Femur (tissue), 1 donor: Measurements from ENCODE around the gene BMP8A.
A peak's percentile ranks its signal among the peaks of the same experiment; 100 is the strongest.
"Not testable (repeated sequence)": the region's sequence is repeated elsewhere in the genome, so short reads cannot be mapped to it uniquely, and the experiment has no call there.

ENCODE experiments used
- DNase-seq: peaks from one replicate; pipeline ENCODE4 v3.0.0-alpha.2; 2017

BMP8A gene

DNA sequence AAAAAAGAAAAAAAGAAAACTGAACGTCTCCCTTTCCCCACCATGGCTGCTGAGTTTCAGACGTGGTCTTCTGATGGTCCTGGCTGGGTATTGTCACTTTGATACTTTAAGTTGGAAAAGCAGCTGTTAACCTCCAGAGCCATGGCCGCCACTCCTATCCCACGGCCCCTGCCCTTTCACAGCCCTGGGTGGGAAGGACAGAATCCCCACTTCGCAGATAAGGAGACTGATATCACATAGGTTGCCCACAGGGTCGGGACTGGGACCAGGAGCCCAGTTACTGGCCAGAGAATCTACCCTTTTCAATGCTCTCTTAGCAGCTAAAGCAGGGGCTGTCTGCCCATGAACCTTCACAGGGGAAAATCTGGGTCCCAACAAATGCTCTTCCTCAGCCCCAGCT lies 16.8 kb downstream of the BMP8A start:
- DNase-seq: peak; percentile 5

DNA sequence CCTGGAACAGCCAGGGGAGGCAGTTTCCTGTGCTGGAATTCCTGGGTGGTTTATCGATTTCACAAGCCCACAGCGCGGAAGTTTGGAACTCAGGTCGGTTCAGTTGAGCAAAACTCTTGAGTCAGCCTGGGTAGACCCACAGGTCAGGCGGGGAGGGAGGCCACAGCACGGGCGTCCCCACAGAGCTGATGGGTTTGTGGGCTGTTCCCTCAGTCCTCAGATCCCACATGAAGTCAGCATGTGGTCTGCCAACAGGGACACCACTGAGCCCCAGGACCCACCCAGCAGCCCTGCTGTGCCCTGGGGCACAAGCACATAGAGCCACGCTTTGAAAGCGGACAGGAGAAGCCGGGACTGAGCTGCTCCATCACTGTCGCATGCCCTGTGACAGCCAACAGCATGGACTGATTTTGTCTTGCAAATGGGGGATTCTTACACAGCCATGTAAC lies 17.4 kb downstream of the BMP8A start:
- peak; percentile 56 for DNase-seq

DNA sequence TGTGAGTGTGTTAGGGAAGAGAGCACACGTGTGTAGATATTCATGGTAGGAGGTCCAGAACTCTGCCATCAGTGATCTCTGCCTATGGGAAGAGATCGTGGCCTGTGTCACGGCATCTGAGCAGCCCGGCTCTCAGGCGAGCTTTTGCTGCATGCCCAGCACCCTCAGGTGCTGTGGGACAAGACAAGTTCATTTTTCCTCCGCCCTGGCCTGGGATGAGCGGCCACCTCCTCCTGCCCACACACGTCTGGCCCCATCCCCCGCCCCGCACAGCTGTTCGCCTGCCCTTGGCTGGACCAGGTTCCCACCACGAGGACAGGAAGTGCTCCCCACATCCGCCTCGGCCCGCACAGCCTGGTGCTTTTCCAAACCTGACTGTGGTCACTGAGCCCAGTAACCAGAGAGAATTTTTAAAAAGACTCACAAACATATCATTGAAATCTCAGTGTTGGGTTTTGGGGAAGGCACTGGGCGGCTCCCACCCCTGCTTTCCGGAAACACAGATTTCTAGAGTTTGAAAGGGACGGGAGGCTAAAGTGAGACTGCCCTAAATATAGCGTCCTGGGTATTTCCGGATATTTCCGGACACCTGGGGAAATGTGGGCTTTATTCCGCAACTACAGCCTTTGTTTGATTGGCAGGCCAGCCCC lies 18.0 kb downstream of the BMP8A start:
- peak; percentile 81 for DNase-seq

DNA sequence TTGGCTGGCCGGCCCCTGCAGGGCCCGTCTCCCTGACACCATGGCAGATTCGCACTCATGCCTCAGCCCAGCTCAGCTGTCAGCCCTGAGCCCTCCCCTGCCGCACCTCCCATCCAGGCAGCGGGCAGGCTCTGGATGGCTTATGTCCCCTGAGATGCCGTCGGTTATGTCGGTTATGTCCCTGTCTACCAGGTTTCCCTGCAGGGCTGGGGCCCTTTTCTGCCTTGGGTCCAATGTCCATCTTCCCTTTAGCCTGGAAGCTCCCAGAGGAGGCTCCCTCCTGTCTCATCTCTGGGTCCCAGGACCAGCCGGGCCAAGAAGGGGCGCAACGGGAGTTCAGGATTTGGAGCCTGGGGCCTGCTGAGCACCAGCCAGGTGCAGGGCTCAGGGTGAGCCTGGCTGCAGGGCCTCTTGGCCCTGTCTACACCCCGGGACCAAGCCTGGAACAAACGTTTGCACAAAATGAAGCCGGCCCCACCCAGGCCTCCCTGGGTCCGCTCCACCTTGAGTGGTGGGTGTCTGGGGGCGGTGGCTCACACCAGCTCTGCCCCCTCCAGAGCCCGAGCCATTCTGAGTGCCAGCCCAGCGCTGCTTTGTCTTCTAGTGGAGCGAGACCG lies 19.2 kb downstream of the BMP8A start:
- not testable (repeated sequence) for DNase-seq

DNA sequence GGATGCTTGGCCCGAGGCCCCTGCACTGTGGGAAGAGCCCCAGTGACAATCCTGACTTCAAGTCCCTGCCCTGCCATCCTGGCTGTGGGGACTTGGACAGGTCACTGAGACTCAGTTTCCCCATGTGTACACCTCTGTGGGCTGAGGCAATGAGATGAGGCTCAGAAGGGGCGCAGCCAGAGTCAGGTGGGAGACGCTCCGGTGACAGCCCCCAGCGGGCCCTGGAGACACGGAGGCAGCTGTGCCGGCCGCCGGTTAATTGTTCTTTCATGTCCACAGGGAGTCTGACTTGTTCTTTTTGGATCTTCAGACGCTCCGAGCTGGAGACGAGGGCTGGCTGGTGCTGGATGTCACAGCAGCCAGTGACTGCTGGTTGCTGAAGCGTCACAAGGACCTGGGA lies 20.0 kb downstream of the BMP8A start:
- DNase-seq: not testable (repeated sequence)

DNA sequence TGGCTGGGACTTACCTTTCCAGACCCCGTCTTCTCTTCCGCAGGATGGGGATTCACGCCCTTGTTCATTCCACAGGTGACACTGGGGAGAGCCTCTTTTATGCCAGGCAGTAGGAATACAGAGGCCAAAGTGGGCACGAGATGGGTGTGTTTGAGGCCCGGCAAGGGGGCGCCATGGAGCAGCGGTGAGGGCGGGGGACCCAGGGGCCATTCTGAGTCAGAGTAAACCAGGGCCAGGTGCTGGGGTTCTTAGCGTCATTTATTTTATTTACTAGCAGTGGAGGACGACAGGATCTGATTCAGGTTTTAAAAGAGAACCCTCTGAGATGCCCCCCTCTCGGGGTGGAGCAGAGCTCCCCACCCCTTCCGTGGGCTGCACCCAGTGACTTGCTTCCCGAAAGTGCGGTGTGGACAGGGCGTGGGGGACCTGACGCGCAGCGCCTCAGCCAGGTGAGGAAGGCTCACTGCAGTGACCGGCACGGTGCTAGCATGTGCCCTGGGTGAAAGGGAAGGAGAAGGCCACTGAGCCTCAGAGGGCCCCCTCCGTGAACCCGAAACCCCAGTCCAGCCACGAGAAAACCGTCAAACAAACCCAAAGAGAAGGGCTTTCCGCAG lies 20.9 kb downstream of the BMP8A start:
- DNase-seq: not testable (repeated sequence)

DNA sequence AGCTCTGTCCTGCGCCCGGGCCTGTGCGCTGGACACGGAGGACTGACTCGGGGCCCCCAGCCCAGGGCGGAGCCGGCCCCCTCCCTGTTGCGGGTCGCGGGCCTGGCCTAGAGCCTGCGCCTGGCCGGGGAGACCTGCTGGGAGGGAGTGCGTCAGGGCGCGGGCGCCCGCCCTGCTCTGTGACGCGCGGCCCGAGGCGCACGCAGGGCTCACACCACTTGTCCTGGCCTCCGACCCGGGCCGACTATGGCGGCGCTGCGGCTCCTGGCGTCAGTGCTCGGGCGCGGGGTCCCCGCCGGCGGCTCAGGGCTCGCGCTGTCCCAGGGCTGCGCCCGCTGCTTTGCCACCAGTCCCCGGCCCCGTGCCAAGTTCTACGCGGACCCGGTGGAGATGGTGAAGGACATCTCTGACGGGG lies 23.3 kb downstream of the BMP8A start:
- peak; percentile 18 for DNase-seq

DNA sequence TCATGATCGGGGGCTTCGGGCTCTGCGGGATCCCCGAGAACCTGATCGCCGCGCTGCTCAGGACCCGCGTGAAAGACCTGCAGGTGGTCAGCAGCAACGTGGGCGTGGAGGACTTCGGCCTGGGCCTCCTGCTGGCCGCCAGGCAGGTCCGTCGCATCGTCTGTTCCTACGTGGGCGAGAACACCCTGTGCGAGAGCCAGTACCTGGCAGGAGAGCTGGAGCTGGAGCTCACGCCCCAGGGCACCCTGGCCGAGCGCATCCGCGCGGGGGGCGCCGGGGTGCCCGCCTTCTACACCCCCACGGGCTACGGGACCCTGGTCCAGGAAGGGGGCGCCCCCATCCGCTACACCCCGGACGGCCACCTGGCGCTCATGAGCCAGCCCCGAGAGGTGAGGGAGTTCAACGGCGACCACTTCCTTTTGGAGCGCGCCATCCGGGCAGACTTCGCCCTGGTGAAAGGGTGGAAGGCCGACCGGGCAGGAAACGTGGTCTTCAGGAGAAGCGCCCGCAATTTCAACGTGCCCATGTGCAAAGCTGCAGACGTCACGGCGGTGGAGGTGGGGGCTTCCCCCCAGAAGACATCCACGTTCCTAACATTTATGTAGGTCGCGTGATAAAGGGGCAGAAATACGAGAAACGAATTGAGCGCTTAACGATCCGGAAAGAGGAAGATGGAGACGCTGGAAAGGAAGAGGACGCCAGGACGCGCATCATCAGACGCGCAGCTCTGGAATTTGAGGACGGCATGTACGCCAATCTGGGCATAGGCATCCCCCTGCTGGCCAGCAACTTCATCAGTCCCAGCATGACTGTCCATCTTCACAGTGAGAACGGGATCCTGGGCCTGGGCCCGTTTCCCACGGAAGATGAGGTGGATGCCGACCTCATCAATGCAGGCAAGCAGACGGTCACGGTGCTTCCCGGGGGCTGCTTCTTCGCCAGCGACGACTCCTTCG lies 24.0 kb downstream of the BMP8A start:
- peak; percentile 29 for DNase-seq

DNA sequence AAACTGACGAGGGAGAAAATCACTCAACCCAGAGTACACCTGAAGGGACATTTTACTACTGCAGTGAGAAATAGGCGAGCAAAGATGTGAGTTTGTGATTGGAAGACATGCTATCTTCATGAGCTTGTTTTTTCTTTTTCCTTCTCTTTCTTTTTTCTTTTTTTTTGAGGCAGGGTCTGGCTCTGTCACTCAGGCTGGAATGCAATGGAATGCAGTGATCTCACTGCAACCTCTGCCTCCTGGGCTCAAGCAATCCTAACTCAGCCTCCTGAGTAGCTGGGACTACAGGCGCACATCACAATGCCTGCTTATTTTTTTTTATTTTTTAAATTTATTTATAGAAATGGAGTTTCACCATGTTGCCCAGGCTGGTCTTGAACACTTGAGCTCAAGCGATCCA lies 25.4 kb downstream of the BMP8A start:
- not testable (repeated sequence) for DNase-seq

DNA sequence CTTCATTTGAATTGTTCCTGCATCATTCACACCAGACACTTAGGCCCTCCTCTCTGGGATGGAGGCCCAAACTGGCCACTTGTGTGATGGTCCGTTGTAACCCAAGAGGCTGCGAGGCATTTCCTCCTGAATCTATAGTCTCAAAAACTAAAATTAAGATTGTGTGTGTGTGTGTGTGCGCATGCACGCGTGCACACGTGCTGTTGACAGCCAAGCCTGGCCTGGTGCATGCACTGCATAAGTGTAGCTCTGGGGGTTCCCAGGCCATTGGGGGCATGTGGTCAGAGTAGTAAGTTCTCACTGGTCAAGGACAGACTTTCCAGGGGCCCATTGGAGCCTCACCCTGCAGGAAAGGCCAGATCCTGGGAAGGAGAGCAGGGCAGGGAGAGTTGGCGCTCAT lies 26.5 kb downstream of the BMP8A start:
- DNase-seq: not testable (repeated sequence)

DNA sequence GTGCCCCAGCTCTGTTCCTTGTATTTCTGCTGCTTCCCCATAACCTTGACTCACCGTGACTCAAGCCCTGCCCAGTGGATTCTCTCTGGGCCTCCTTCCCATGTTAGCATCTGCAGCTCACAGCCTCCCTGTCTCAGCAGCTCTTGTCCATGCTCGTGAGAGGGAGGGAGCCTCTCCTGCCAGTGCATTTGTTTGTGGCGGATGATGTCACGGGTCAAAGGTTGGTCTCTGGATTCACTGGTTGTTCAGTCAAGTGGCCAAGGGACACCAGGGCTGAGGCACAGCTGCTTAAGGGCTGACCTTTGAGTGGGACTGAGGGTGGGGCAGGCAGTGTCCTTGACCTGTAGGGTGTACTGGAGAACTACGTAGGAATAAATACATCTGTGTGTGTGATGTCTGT lies 27.9 kb downstream of the BMP8A start:
- not testable (repeated sequence) for DNase-seq

DNA sequence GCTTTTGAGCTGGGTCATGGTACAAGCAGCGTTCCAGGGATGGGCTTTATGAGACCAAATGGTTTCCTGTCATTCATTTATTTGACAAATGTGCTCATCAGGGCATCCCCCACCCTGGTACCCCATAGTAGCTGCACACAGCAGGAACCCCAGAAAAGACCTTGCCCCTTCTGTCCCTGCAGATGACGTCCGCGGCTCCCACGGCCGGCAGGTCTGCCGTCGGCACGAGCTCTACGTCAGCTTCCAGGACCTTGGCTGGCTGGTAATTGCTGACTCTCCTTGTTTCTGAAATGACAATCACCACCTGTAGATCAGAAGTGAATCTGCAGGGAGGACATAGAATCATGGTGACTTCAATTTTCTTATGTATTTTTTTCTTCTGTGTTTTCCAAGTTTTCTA lies 30.8 kb downstream of the BMP8A start:
- not testable (repeated sequence) for DNase-seq

DNA sequence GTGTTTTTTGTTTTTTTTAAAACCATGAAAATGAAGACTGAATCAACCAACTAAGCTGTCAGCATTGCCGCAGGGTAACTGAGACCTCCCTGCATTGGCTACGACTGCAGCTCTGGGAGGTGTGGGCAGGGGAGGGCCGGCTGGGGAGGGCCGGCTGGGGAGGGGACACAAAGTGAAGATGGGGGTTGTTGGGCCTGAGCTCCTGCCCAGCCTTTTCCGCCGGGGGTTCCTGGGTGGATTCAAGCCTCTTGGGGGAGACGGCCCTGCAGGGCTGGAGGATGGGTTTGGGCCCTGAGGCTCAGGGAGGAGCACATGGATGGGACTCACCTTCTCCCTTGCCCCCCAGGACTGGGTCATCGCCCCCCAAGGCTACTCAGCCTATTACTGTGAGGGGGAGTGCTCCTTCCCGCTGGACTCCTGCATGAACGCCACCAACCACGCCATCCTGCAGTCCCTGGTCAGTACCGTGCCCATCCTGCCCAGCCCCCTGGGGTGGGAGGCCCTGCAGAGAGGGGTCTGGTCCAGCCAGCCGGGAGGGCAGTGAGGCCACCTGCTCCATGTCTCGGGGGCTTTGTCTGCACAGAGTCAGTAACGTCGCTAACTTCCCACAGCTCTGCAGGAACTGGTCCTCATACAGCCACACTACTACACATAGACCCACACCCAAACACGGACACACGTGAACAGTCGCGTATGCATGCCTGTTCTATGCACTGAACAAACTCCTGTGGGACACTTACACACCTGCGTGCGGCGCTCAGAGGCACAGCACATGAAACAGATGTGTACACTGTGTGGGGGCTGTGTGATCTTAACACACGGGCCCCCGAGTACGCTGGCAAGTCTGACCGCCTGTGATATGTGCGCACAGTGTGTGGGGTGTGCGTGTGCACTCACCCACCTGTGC lies 31.5 kb downstream of the BMP8A start:
- no peak for DNase-seq

DNA sequence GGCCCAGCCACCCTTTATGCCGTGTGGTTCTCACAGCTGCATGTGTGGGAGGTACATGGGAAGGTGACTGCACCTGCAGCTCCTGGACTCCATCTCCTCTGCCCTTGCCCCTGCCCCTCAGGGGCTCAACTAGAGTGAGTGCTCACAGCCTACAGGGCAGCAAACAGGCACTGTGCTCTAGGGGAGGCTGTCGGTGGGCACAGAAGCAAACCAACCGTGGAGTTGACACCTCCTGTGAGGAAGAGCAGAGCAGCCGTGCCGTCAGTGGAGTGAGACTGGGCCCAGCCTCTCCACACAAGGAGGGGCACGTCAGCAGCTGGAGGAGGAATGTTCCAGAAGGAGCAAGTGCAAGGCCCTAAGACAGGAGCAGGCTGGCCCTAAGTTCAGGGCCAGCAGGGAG lies 32.7 kb downstream of the BMP8A start:
- no peak for DNase-seq

DNA sequence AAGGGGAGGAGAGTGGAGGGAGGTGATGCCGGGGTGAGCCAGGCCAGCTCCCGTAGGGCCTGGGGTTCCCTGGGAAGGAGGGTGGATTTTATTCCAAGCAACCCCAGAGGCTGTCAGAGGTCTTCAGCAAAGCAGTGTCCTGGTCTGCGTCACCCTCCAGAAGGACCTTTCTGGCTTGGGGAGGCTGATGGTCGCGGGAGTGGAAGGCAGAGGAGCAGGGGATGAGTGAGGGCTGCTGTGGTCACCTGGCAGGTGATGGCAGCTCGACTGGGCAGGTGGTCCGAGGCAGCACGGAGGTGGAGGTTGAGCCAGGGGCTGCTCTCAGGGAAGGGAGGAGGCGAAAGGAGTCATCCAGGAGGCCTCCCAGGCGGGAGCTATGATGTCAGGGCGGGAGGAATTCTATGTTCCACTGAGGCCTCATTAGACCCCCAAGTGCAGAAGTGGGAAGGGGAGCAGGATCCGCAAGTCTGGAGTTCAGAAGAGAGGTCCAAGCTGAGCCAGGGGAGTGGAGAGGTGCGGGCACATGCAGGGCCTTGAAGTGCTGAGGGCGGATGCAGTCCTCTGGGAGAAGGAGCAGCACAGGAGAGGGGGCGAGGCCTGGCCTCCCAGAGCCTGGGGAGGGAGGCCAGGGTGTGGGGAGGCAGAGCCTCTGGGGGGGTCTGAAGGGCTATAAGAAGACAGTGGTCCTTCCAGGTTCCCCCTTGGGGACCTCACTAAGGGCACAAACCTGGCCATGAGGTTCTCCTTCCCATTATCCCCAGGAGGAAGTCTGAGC lies 33.3 kb downstream of the BMP8A start:
- no peak for DNase-seq

DNA sequence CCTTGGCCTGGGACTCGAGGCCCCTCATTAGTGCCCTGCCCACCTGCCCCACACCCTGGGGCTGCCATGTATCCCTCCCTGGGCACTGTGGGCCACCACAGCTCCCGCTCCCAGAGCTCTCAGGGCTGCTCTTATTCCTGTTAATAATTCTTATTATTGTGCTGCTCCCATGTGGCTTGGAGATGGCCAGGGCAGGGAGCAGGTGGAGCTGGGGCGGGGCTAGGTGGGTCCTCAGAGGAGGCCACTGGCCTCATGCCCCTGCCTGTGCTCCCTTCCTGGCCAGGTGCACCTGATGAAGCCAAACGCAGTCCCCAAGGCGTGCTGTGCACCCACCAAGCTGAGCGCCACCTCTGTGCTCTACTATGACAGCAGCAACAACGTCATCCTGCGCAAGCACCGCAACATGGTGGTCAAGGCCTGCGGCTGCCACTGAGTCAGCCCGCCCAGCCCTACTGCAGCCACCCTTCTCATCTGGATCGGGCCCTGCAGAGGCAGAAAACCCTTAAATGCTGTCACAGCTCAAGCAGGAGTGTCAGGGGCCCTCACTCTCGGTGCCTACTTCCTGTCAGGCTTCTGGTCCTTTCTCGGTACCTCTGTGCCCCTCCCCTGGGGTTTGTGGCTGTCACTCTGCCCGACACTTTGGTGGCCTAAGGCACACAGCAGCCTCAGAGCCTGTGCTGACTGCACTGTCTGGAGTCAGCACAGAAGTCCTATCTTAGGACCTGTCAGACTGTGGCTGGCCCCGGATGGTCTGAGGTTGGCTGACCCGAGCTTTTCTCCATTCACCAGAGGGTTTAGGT lies 34.1 kb downstream of the BMP8A start:
- peak; percentile 53 for DNase-seq

DNA sequence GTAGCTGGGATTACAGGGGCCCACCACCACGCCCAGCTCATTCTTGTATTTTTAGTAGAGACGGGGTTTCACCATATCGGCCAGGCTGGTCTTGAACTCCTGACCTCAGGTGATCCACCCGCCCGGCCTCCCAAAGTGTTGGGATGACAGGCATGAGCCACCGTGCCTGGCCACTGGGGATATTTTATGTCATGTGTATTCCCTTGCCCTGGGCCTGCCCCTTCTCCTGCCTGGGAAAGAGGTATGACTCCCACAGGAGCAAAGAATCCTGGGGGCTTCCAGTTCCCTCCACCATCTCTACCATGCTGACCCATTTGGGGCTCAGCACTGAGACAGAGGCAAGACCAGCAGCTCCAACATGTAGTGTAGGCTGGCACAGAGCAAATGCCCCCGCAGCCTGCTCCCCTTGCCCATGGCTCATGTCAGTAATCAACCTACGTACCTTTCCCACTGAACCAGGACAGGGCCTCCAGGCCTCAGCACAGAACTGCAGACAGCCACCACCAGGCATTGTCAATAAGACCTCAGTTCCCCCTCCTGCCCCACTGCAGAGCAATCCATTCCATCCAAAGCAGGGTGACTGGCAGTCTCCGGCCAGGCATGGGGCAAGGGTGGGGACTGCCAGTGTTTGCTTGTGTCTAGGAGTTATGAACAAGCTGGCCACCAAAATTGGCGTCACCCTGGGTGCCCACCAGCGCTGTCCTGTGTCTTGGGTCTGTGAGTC lies 35.2 kb downstream of the BMP8A start:
- no peak for DNase-seq

DNA sequence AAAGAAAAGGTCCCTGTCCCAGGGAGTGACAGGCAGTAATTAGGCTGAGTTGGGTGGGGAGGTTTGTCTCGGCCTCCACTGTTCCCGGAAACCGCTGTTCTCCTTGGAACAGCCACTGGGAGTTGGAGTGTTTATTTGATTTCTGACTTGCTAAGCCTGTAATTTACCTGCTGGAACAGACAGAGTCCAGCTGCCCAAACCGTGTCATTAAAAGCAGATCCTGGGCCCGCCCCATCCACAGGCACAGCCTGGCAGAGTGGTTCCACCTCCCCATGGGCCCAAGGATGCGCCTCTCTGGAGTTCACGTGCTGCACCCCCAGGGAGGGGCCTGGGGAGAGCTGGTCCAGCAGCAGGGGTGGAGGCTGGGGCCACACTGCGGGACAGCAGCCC lies 35.7 kb downstream of the BMP8A start:
- DNase-seq: peak; percentile 58

DNA sequence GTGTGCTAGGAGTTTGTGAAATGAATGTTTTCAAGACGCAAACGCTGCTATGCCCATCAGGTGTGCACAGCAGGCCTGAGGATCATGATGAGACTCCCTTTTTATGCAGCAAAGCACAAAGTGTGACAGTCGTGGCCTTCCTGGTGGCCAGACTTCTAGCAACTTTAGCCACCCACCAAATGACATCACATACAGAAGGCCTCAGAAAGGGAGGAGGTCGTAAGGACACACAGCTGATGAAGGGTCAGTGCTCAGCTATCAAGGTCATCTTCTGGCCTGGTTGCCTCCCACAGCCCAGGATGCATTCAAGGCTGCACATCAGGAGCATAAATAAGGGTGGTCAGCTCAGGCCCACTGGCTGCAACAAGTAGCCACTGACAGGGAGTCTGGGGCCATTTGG lies 36.6 kb downstream of the BMP8A start:
- DNase-seq: no peak
